HEK293T (cell line): ENCODE results near the gene C10orf71.

Experiments used
- CTCF ChIA-PET: fragments of 350-600 bp; formaldehyde crosslinking; extraction: SDS; loops from one replicate; lab custom pipeline; 2021; ENCODE audit warnings: antibody characterized with exemption, inconsistent platforms; lab: Yijun Ruan, JAX
- POLR2A ChIA-PET: fragments of 350-600 bp; formaldehyde crosslinking; extraction: SDS; loops from one replicate; lab custom pipeline; 2020; ENCODE audit warnings: antibody characterized with exemption, inconsistent platforms; lab: Yijun Ruan, JAX
- DNase-seq: peaks from one replicate; pipeline ENCODE4 v3.0.0; 2012; ENCODE audit warnings: mixed read lengths; ENCODE audit errors: extremely low spot score
- ARNT ChIP-seq: fragments of 450-650 bp; IDR thresholded peaks from 2 replicates; pipeline ENCODE4 v1.6.1; 2017; ENCODE audit warnings: mild to moderate bottlenecking
- BHLHE40 ChIP-seq: fragments of 450-650 bp; IDR thresholded peaks from 2 replicates; pipeline ENCODE4 v1.6.1; 2016; ENCODE audit warnings: mild to moderate bottlenecking, moderate library complexity, borderline replicate concordance
- CTBP1 ChIP-seq: fragments of 450-650 bp; IDR thresholded peaks from 2 replicates; pipeline ENCODE4 v1.6.1; 2016; ENCODE audit warnings: borderline replicate concordance
- ELF4 ChIP-seq: fragments of 450-650 bp; IDR thresholded peaks from 2 replicates; pipeline ENCODE4 v1.6.1; 2017; ENCODE audit warnings: antibody characterized with exemption
- FOXA1 ChIP-seq: fragments of 450-650 bp; IDR thresholded peaks from 2 replicates; pipeline ENCODE4 v1.6.1; 2016; ENCODE audit warnings: mild to moderate bottlenecking
- FOXK2 ChIP-seq: fragments of 450-650 bp; IDR thresholded peaks from 2 replicates; pipeline ENCODE4 v1.6.1; 2016; ENCODE audit warnings: mild to moderate bottlenecking
- FOXM1 ChIP-seq: fragments of 450-650 bp; IDR thresholded peaks from 2 replicates; pipeline ENCODE4 v1.6.1; 2017; ENCODE audit warnings: mild to moderate bottlenecking, borderline replicate concordance
- HDGF ChIP-seq: fragments of 450-650 bp; IDR thresholded peaks from 2 replicates; pipeline ENCODE4 v1.6.1; 2017; ENCODE audit warnings: antibody characterized with exemption, borderline replicate concordance
- L3MBTL2 ChIP-seq: fragments of 450-650 bp; conservative IDR thresholded peaks from 2 replicates; pipeline ENCODE4 v1.6.1; 2016; ENCODE audit warnings: mild to moderate bottlenecking
- LEF1 ChIP-seq: fragments of 450-650 bp; IDR thresholded peaks from 2 replicates; pipeline ENCODE4 v1.6.1; 2017; ENCODE audit warnings: mild to moderate bottlenecking, borderline replicate concordance
- NFRKB ChIP-seq: fragments of 450-650 bp; IDR thresholded peaks from 2 replicates; pipeline ENCODE4 v1.6.1; 2016; ENCODE audit warnings: mild to moderate bottlenecking, moderate library complexity
- SP1 ChIP-seq: fragments of 450-650 bp; IDR thresholded peaks from 2 replicates; pipeline ENCODE4 v1.6.1; 2017
- SUZ12 ChIP-seq: fragments of 450-650 bp; IDR thresholded peaks from 2 replicates; pipeline ENCODE4 v1.6.1; 2016; ENCODE audit warnings: mild to moderate bottlenecking
- TARDBP ChIP-seq: fragments of 450-650 bp; IDR thresholded peaks from 2 replicates; pipeline ENCODE4 v1.6.1; 2016
- ZNF384 ChIP-seq: fragments of 450-650 bp; IDR thresholded peaks from 2 replicates; pipeline ENCODE4 v1.6.1; 2016
- TF ChIP-seq, protein P1 (sequence below): fragments of 450-650 bp; IDR thresholded peaks from 2 replicates; pipeline ENCODE4 v1.6.1; 2016

Gene C10orf71

DNA sequence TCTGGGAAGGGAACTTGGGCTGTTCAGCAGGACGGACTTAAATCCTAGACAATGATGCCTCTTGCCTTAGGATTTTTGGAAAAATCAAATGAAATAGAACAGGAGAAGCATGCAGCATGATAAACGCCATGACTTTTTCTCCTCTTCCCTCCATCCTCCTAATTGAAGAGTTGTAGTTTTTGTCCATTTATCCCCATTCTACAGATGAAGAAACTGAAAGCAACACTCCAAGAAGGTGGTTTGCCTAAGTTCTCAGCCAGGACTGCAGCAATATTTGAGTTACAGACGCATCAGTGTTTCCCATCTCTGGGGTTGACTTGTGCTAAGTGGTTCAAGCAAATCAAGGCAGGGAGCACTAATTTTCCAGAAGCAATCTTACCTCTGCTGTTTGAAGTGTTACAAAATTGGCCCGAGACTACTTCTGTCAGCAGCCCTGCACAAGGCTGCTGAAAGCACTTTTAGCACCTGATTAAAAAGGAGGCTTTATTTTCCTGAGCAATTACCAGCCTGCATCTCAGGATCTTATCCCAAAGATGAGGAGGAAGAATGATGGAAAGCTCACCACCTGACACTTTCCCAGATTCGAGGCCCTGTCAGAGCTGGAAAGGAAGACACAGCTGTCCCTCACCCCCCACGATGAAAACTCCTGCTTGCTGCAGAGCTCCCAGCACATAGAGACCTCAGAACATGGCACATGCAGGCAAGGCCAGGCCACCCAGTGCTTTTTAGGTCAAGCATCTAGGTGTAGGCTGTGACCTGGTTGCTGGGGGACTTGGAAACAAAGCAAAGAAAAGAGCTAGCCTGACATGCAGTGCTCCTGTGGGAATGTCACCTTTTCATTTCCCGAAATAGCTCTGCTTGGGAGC, 19.7 kb upstream of the C10orf71 start:
- ChIA-PET POLR2A (no interaction called here), CTCF (no interaction called here)
- TF ChIP-seq BHLHE40: no peak
- TF ChIP-seq L3MBTL2: no peak
- TF ChIP-seq ELF4: no peak
- no peak for TF ChIP-seq LEF1
- TF ChIP-seq HDGF: no peak
- no peak for TF ChIP-seq TARDBP
- TF ChIP-seq SUZ12: no peak
- no peak for TF ChIP-seq ZNF384
- no peak for TF ChIP-seq SP1
- TF ChIP-seq FOXK2: no peak
- TF ChIP-seq CTBP1: no peak
- TF ChIP-seq FOXM1: no peak
- no peak for TF ChIP-seq ARNT
- no peak for TF ChIP-seq FOXA1
- TF ChIP-seq, protein P1, sequence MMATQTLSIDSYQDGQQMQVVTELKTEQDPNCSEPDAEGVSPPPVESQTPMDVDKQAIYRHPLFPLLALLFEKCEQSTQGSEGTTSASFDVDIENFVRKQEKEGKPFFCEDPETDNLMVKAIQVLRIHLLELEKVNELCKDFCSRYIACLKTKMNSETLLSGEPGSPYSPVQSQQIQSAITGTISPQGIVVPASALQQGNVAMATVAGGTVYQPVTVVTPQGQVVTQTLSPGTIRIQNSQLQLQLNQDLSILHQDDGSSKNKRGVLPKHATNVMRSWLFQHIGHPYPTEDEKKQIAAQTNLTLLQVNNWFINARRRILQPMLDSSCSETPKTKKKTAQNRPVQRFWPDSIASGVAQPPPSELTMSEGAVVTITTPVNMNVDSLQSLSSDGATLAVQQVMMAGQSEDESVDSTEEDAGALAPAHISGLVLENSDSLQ: no peak
- TF ChIP-seq NFRKB: no peak
- DNase-seq: no peak

DNA sequence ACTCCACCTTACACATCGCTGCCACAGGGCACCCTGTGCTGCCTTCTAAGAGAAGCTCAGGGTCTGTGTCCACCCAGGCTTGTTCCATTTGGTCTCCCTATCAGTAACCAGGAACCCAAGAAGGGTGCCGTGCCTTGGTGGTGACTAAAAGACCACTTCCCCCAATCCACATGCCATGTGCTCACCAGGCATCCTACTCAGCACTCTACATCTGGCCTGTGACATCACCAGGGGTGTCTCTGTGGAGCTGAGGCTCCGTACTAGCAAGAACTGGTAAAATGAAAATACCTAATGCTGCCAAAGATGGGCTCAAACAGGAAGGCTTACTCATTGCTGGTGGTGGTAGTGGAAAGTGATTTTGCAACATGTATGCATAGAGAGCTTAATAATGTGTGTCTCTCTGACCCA, 19.0 kb upstream of the C10orf71 start:
- ChIA-PET POLR2A (no interaction called here), CTCF (no interaction called here)
- TF ChIP-seq LEF1 (no peak), FOXA1 (no peak), ZNF384 (no peak), BHLHE40 (no peak), L3MBTL2 (no peak), ELF4 (no peak), FOXM1 (no peak), CTBP1 (no peak), HDGF (no peak), SUZ12 (no peak), SP1 (no peak), TARDBP (no peak), NFRKB (no peak), ARNT (no peak), FOXK2 (no peak)
- TF ChIP-seq, protein P1: no peak
- DNase-seq: no peak

DNA sequence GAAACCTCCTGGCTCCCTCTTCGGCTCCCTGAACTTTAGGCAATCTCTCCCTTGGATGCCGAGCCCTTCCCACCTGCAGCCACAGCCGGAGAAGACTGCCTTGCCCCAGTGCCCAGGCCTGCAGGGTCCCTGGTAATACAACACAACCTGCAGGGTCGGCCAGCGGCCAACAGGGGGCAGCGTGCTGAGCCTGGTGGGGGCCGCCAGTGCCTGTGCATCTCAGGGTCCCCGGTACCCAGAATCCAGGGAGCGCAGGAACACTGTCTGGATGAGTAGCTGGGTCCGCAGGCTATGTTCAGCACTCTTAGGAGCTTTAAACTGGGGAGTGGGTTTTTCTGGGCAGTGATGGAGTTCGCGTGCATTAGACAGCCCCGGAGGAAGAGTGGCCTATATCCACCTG, 17.5 kb upstream of the C10orf71 start:
- POLR2A ChIA-PET: no interaction called here
- TF ChIP-seq ARNT (no peak), BHLHE40 (no peak), L3MBTL2 (no peak), TARDBP (no peak), CTBP1 (no peak), FOXM1 (no peak), FOXA1 (no peak), NFRKB (no peak), LEF1 (no peak), FOXK2 (no peak), ZNF384 (no peak)
- CTCF ChIA-PET: no interaction called here
- peak; percentile 27 for DNase-seq

DNA sequence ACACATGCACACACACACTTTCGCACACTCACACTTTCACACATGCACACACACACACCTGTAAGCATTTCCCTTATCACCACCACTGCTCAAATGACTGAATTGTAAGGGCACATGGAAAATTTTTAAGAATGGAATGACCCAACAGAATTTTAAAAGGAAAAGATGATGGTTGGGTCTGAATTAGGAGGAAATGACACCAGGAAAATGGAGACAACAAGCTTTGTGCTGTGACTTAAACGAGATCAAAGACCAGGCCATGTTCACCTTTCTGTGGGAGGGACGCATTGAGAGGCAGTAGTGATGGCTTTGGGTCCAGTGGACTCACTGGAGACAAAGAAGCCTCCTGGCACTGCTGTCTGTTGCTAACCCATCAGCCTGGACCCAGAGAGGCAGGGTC, 16.7 kb upstream of the C10orf71 start:
- no peak for DNase-seq
- POLR2A ChIA-PET: no interaction called here
- TF ChIP-seq FOXK2 (no peak), TARDBP (no peak), NFRKB (no peak), ARNT (no peak), CTBP1 (no peak), FOXM1 (no peak), SP1 (no peak), SUZ12 (no peak), BHLHE40 (no peak), L3MBTL2 (no peak), LEF1 (no peak), FOXA1 (no peak)
- TF ChIP-seq, protein P1: no peak
- CTCF ChIA-PET: interaction anchor here (0.9 kb wide), 1 partner anchor 9 kb away, joined by 3 read pairs; no protein-coding TSS in a partner anchor

DNA sequence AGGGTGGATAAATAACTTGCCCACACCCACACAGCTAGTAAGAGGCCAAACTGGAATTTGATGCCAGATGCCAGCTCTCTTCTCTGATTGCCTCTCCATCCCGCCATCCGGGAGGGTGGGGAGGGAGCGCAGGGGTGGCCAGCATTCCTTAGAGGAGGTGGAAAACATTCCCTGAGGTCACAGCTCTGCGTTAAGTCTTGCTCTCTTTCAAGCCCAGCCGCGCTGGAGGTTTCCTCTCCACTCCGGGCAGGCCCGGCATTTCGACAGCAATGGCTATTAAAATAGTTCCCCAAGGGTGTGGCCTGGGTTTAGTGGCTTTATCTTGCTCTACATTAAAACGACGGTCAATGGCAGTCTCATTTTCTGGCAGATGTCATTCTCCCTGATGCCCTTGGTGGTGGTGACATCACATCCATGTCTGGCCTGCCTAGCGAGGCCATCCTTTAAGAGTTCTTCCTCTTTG, 16.1 kb upstream of the C10orf71 start:
- no peak for DNase-seq
- ChIA-PET CTCF (interaction anchor here (0.9 kb wide), 1 partner anchor 9 kb away, joined by 3 read pairs; no protein-coding TSS in a partner anchor), POLR2A (no interaction called here)
- no peak for TF ChIP-seq ZNF384
- TF ChIP-seq FOXM1: no peak
- TF ChIP-seq NFRKB: no peak
- TF ChIP-seq BHLHE40: no peak
- TF ChIP-seq SUZ12: no peak
- TF ChIP-seq ARNT: no peak
- TF ChIP-seq LEF1: no peak
- TF ChIP-seq, protein P1: no peak
- no peak for TF ChIP-seq FOXK2
- TF ChIP-seq HDGF: no peak
